H1 (cell line): ENCODE measurements around the gene TXNDC11. TPM values are rescaled to one million over a fixed set of nuclear protein-coding genes. Genes with fewer than 3 reads are reported as not detected.

ENCODE experiments used
- RFX5 ChIP-seq: IDR thresholded peaks from 2 replicates; pipeline ENCODE4 v1.6.1; 2011; ENCODE audit warnings: low read depth, low read length, improper control_type of control experiment, borderline replicate concordance
- SAP30 ChIP-seq: fragments of 300-600 bp; sonication (generic); IDR thresholded peaks from 2 replicates; pipeline ENCODE4 v1.7.1; 2012; ENCODE audit warnings: low read length, moderate library complexity, mild to moderate bottlenecking, inconsistent platforms; ENCODE audit not compliant: insufficient read depth, insufficient replicate concordance
- SUZ12 ChIP-seq: fragments of 200-600 bp; sonication (generic); IDR thresholded peaks from 2 replicates; pipeline ENCODE4 v1.6.1; 2012; ENCODE audit warnings: mild to moderate bottlenecking, inconsistent platforms, low read length, moderate library complexity, mixed read lengths
- polyA plus RNA-seq, 7 experiments: library from polyadenylated mRNA; depleted of rRNA in 3 of 7; stranded (reverse) in 5 of 7; unstranded in 2 of 7; fragments of >200 nt in 5 of 7; fragments of 200-250 nt in 2 of 7; gene quantifications; 1 replicate in 5 of 7; 2 replicates in 1 of 7; 4 replicates in 1 of 7; pipeline versions ENCODE4 v1.2.1 to v1.2.3, GENCODE V29; 2011 to 2013; ENCODE audit warnings: missing spikeins in 2 of 7, mixed read lengths in 2 of 7
- total RNA-seq: library from RNA; stranded (reverse); fragmentation: NEBNext Ultra II Directional; extraction: Animal tissue kit (Norgen Biotek cat#: 25700); gene quantifications from 2 replicates; pipeline ENCODE4 v1.2.1, GENCODE V29; 2021

Gene TXNDC11
- total and polyA plus RNA-seq, 2 of the 8 experiments (the other 6 are each of a cell fraction or from before 2014, with no cell fraction given) = 13.5 to 13.8 TPM

- TF ChIP-seq RFX5 (no peak), SAP30 (no peak), SUZ12 (no peak)
- TF ChIP-seq, all 59 proteins: peak for 0
These were observed 93.4 kb downstream of the TXNDC11 start (continued) for GRCh38 chr16:11649276-11649675.
